ENCODE data around the gene ANLN. TPM values are rescaled to one million over a fixed set of nuclear protein-coding genes. Genes with fewer than 3 reads are reported as not detected.

Gene ANLN
- total and polyA plus RNA-seq, 10 donors = 0.91 to 14.9 (median 3.2) TPM

GRCh38 chr7:36400606-36401005, 10.9 kb downstream of the ANLN start:
- Histone ChIP-seq H3K27ac (no peak overlapping the region), H3K4me1 (no peaks in the 10 kb centered on the region), H3K36me3 (peaks cover 0 to 65% (median 0%) of the 10 kb centered on the region in 6 donors), H3K27me3 (replicated peaks in 1 of 7) (no peaks in the 10 kb centered on the region), H3K9me3 (no peaks in the 10 kb centered on the region), H3K4me3 (no peak overlapping the region)
- intact Hi-C loops (cut with DNase I; ENCODE audit: low total_unique reads) = no loop called here
- WGBS, 5 donors = 82 to 100% (median 97%) methylated on average over 3 of the region's 3 CpGs
- no peak for DNase-seq
- TF ChIP-seq POLR2AphosphoS5 (IDR thresholded peaks at IDR 0.05) = no peak
- TF ChIP-seq CTCF (IDR thresholded peaks at IDR 0.05 in 8 of 11, conservative IDR thresholded peaks at IDR 0.05 in 3 of 11) = no peak
- no peak for TF ChIP-seq POLR2A (IDR thresholded peaks at IDR 0.05)

GRCh38 chr7:36403452-36403851, 13.8 kb downstream of the ANLN start:
- intact Hi-C loops (cut with DNase I; ENCODE audit: low total_unique reads) = no loop called here
- WGBS, 5 donors = 95 to 99% (median 97%) methylated on average over 7 of the region's 7 CpGs
- no peaks in the 10 kb centered on the region for H3K9me3 ChIP-seq
- TF ChIP-seq POLR2A (IDR thresholded peaks at IDR 0.05) (no peak), CTCF (IDR thresholded peaks at IDR 0.05 in 8 of 11, conservative IDR thresholded peaks at IDR 0.05 in 3 of 11) (no peak), POLR2AphosphoS5 (IDR thresholded peaks at IDR 0.05) (no peak)
- H3K27me3 ChIP-seq (replicated peaks in 1 of 7) = no peaks in the 10 kb centered on the region
- no peak overlapping the region for H3K4me3 ChIP-seq
- DNase-seq = no peak
- H3K36me3 ChIP-seq = peaks cover 0 to 65% (median 0%) of the 10 kb centered on the region in 6 donors
- H3K4me1 ChIP-seq = no peaks in the 10 kb centered on the region
- H3K27ac ChIP-seq = no peak overlapping the region

- TF ChIP-seq CTCF (IDR thresholded peaks at IDR 0.05 in 8 of 11, conservative IDR thresholded peaks at IDR 0.05 in 3 of 11) = no peak
- TF ChIP-seq POLR2A (IDR thresholded peaks at IDR 0.05) = no peak
- no peak for TF ChIP-seq POLR2AphosphoS5 (IDR thresholded peaks at IDR 0.05)
- WGBS, 5 donors = 84 to 88% (median 86%) methylated on average over 7 of the region's 7 CpGs
- no peak for DNase-seq
- H3K9me3 ChIP-seq = no peaks in the 10 kb centered on the region
- H3K4me3 ChIP-seq = no peak overlapping the region
- no peaks in the 10 kb centered on the region for H3K27me3 ChIP-seq (replicated peaks in 1 of 7)
- no peak overlapping the region for H3K27ac ChIP-seq
- H3K4me1 ChIP-seq = no peaks in the 10 kb centered on the region
- intact Hi-C loops (cut with DNase I; ENCODE audit: low total_unique reads) = no loop called here
- H3K36me3 ChIP-seq = peaks cover 0 to 73% (median 0%) of the 10 kb centered on the region in 6 donors
Measured at GRCh38 chr7:36404639-36405408, 15.2 kb downstream of the ANLN start.

GRCh38 chr7:36405409-36405803, 15.7 kb downstream of the ANLN start:
- intact Hi-C loops (cut with DNase I; ENCODE audit: low total_unique reads) = no loop called here
- 87 to 100% (median 95%) methylated on average over 1 of the region's 1 CpG for WGBS, 5 donors

More at GRCh38 chr7:36405409-36405803, 15.7 kb downstream of the ANLN start:
- no peak for DNase-seq
- TF ChIP-seq POLR2AphosphoS5 (IDR thresholded peaks at IDR 0.05) (no peak), CTCF (IDR thresholded peaks at IDR 0.05 in 8 of 11, conservative IDR thresholded peaks at IDR 0.05 in 3 of 11) (no peak), POLR2A (IDR thresholded peaks at IDR 0.05) (no peak)
- Histone ChIP-seq H3K4me3 (no peak overlapping the region), H3K4me1 (no peaks in the 10 kb centered on the region), H3K36me3 (peaks cover 0 to 75% (median 0%) of the 10 kb centered on the region in 6 donors), H3K27ac (no peak overlapping the region), H3K9me3 (no peaks in the 10 kb centered on the region), H3K27me3 (replicated peaks in 1 of 7) (no peaks in the 10 kb centered on the region)
